ENCODE measurements around the gene USP17L10. TPM values are rescaled to one million over a fixed set of nuclear protein-coding genes. Genes with fewer than 3 reads are reported as not detected.
"Not testable (repeated sequence)": the region's sequence is repeated elsewhere in the genome, so short reads cannot be mapped to it uniquely, and the experiment has no call there.

USP17L10 gene
- total RNA-seq, 1 donor from 2014 or later: not detected

- not testable (repeated sequence) for H3K36me3 Mint-ChIP-seq (ENCODE audit: low read depth); H3K4me3 Mint-ChIP-seq
Measured at GRCh38 chr4:9257824-9258223, 47.4 kb downstream of the USP17L10 start, which contains the start of gene USP17L20. TSS of gene USP17L20 (plus strand) at chr4:9258124. CDS start at chr4:9258124, 0 bp downstream.

More at GRCh38 chr4:9257824-9258223, 47.4 kb downstream of the USP17L10 start, which contains the start of gene USP17L20:
- not testable (repeated sequence) for DNase-seq (ENCODE audit: low read depth, low spot score); H3K9me3 Mint-ChIP-seq; H3K4me1 Mint-ChIP-seq; H3K27ac Mint-ChIP-seq (ENCODE audit: unreplicated experiment); H3K27me3 Mint-ChIP-seq (ENCODE audit: low read depth)

Other genes with a start within 250 kb of the USP17L10 start
- not detected in 2 replicates for gene FAM90A26, start 40.2 kb upstream of the USP17L10 start, total RNA-seq
- not detected in 2 replicates for gene USP17L11, start 4.7 kb downstream of the USP17L10 start, total RNA-seq
- not detected in 2 replicates for gene USP17L12, start 9.5 kb downstream of the USP17L10 start, total RNA-seq
- gene USP17L13, start 14.2 kb downstream of the USP17L10 start, total RNA-seq: not detected in 2 replicates
- gene USP17L15, start 23.7 kb downstream of the USP17L10 start, total RNA-seq: not detected in 2 replicates
- not detected in 2 replicates for gene USP17L17, start 33.2 kb downstream of the USP17L10 start, total RNA-seq
- gene USP17L18, start 38.0 kb downstream of the USP17L10 start, total RNA-seq: not detected in 2 replicates
- not detected in 2 replicates for gene USP17L19, start 42.7 kb downstream of the USP17L10 start, total RNA-seq
- gene USP17L20, start 47.5 kb downstream of the USP17L10 start, total RNA-seq: not detected in 2 replicates
- gene USP17L21, start 52.2 kb downstream of the USP17L10 start, total RNA-seq: not detected in 2 replicates
- gene USP17L22, start 57.0 kb downstream of the USP17L10 start, total RNA-seq: not detected in 2 replicates
- gene USP17L24, start 114.5 kb downstream of the USP17L10 start, total RNA-seq: not detected in 2 replicates
- gene USP17L25, start 119.3 kb downstream of the USP17L10 start, total RNA-seq: not detected in 2 replicates
- gene USP17L26, start 124.0 kb downstream of the USP17L10 start, total RNA-seq: not detected in 2 replicates
- not detected in 2 replicates for gene USP17L5, start 128.7 kb downstream of the USP17L10 start, total RNA-seq
- not detected in 2 replicates for gene USP17L27, start 133.5 kb downstream of the USP17L10 start, total RNA-seq
- gene USP17L28, start 138.2 kb downstream of the USP17L10 start, total RNA-seq: not detected in 2 replicates
- not detected in 2 replicates for gene USP17L29, start 143.0 kb downstream of the USP17L10 start, total RNA-seq
- not detected in 2 replicates for gene USP17L30, start 152.5 kb downstream of the USP17L10 start, total RNA-seq
- gene DEFB131A, start 233.8 kb downstream of the USP17L10 start, total RNA-seq: not detected in 2 replicates